ENCODE data around the gene NECTIN4. TPM values are rescaled to one million over a fixed set of nuclear protein-coding genes. Genes with fewer than 3 reads are reported as not detected.

The NECTIN4 gene
- polyA plus RNA-seq, 1 experiment, result 0.16 TPM

GRCh38 chr1:161090617-161091016, 1.3 kb upstream of the NECTIN4 start:
- Histone ChIP-seq H3K27me3 (ENCODE audit: control insufficient read depth, insufficient read depth, low read length) (no peaks in the 10 kb centered on the region), H3K4me3 (ENCODE audit: low read depth, low read length) (no peak overlapping the region), H3K27ac (ENCODE audit: low read depth, low read length) (no peak overlapping the region), H3K9me3 (ENCODE audit: control insufficient read depth, insufficient read depth, low read length) (no peaks in the 10 kb centered on the region)
- DNase-seq (ENCODE audit: low read depth, low spot score), result no peak
- TF ChIP-seq CTCF (IDR thresholded peaks at IDR 0.05; ENCODE audit: low read depth, low read length), result no peak
- ChIA-PET POLR2A (no interaction called here), CTCF (no interaction called here)

GRCh38 chr1:161089938-161090337, 580 bp upstream of the NECTIN4 start:
- H3K9me3 ChIP-seq (ENCODE audit: control insufficient read depth, insufficient read depth, low read length), result no peaks in the 10 kb centered on the region
- POLR2A ChIA-PET, result interaction anchor here (1.9 kb wide), 1 partner anchor 45 kb away, joined by 7 read pairs; the partner anchor contains the start of gene USF1
- H3K27ac ChIP-seq (ENCODE audit: low read depth, low read length), result no peak overlapping the region
- CTCF ChIA-PET, result no interaction called here
- no peak overlapping the region for H3K4me3 ChIP-seq (ENCODE audit: low read depth, low read length)
- TF ChIP-seq CTCF (IDR thresholded peaks at IDR 0.05; ENCODE audit: low read depth, low read length), result no peak
- DNase-seq (ENCODE audit: low read depth, low spot score), result no peak
- H3K27me3 ChIP-seq (ENCODE audit: control insufficient read depth, insufficient read depth, low read length), result no peaks in the 10 kb centered on the region

- Histone ChIP-seq H3K27me3 (ENCODE audit: control insufficient read depth, insufficient read depth, low read length) (no peaks in the 10 kb centered on the region), H3K27ac (ENCODE audit: low read depth, low read length) (no peak overlapping the region), H3K4me3 (ENCODE audit: low read depth, low read length) (no peak overlapping the region), H3K9me3 (ENCODE audit: control insufficient read depth, insufficient read depth, low read length) (no peaks in the 10 kb centered on the region)
- no peak for DNase-seq (ENCODE audit: low read depth, low spot score)
- TF ChIP-seq CTCF (IDR thresholded peaks at IDR 0.05; ENCODE audit: low read depth, low read length), result no peak
- ChIA-PET POLR2A (interaction anchor here (0.6 to 1.9 kb wide), 4 partner anchors 9 to 98 kb away, joined by 3 to 7 read pairs (median 4); partner anchors contain the start of gene USF1), CTCF (interaction anchor here (1.1 to 1.8 kb wide), 3 partner anchors 8 to 98 kb away, joined by 4 to 5 read pairs (median 4); no protein-coding TSS in a partner anchor)
Measured at GRCh38 chr1:161088587-161089110, 709 bp downstream of the NECTIN4 start.

- H3K27me3 ChIP-seq (ENCODE audit: control insufficient read depth, insufficient read depth, low read length), result no peaks in the 10 kb centered on the region
- no peaks in the 10 kb centered on the region for H3K9me3 ChIP-seq (ENCODE audit: control insufficient read depth, insufficient read depth, low read length)
- no peak for DNase-seq (ENCODE audit: low read depth, low spot score)
- no peak overlapping the region for H3K27ac ChIP-seq (ENCODE audit: low read depth, low read length)
- H3K4me3 ChIP-seq (ENCODE audit: low read depth, low read length), result no peak overlapping the region
- TF ChIP-seq CTCF (IDR thresholded peaks at IDR 0.05; ENCODE audit: low read depth, low read length), result no peak
- ChIA-PET POLR2A (no interaction called here), CTCF (interaction anchor here (0.9 to 3.6 kb wide), 5 partner anchors 11 to 89 kb away, joined by 3 to 12 read pairs (median 3); no protein-coding TSS in a partner anchor)
Measured at GRCh38 chr1:161086457-161086856, 2.9 kb downstream of the NECTIN4 start.

- Histone ChIP-seq H3K27ac (ENCODE audit: low read depth, low read length) (no peak overlapping the region), H3K27me3 (ENCODE audit: control insufficient read depth, insufficient read depth, low read length) (no peaks in the 10 kb centered on the region), H3K9me3 (ENCODE audit: control insufficient read depth, insufficient read depth, low read length) (no peaks in the 10 kb centered on the region), H3K4me3 (ENCODE audit: low read depth, low read length) (no peak overlapping the region)
- CTCF ChIA-PET, result interaction anchor here (0.5 to 3.6 kb wide), 5 partner anchors 12 to 141 kb away, joined by 3 to 16 read pairs (median 5); partner anchors contain the start of genes KLHDC9 and TOMM40L
- POLR2A ChIA-PET, result interaction anchor here (0.5 to 1.7 kb wide), 3 partner anchors 39 to 825 kb away, joined by 3 to 7 read pairs (median 3); partner anchors contain the start of gene USF1
- no peak for TF ChIP-seq CTCF (IDR thresholded peaks at IDR 0.05; ENCODE audit: low read depth, low read length)
- DNase-seq (ENCODE audit: low read depth, low spot score), result no peak
Measured at GRCh38 chr1:161085165-161085564, 4.2 kb downstream of the NECTIN4 start.
